Left ventricle myocardium inferior (tissue), 1 donor: Measurements from ENCODE around the gene CHD9. TPM values are rescaled to one million over a fixed set of nuclear protein-coding genes. Genes with fewer than 3 reads are reported as not detected.

Experiments
- DNase-seq: peaks from one replicate; pipeline ENCODE4 v3.0.0-alpha.2; 2020
- H3K27ac ChIP-seq: fragments of 200-600 bp; replicated peaks from 2 replicates; pipeline ENCODE4 v1.8.0; 2021
- H3K27me3 ChIP-seq: fragments of 200-600 bp; 2 replicates; pipeline ENCODE4 v1.8.0; 2021; ENCODE audit warnings: low read depth
- H3K36me3 ChIP-seq: fragments of 200-600 bp; 2 replicates; pipeline ENCODE4 v1.8.0; 2021
- H3K4me1 ChIP-seq: fragments of 200-600 bp; 2 replicates; pipeline ENCODE4 v1.8.0; 2021
- H3K4me3 ChIP-seq: fragments of 200-600 bp; 2 replicates; pipeline ENCODE4 v1.8.0; 2021; ENCODE audit warnings: mild to moderate bottlenecking, moderate library complexity
- H3K9me3 ChIP-seq: fragments of 200-600 bp; replicated peaks from 2 replicates; pipeline ENCODE4 v1.8.0; 2021
- intact Hi-C: fragments of 100-400 bp; cut with micrococcal nuclease; formaldehyde crosslinking; loops from one replicate; pipeline ENCODE4 v1.11.0; 2022
- total RNA-seq: library from RNA; stranded (reverse); fragmentation: NEBNext Ultra II Directional; extraction: Animal tissue kit (Norgen Biotek cat#: 25700); gene quantifications from one replicate; pipeline ENCODE4 v1.2.1, GENCODE V29; 2021
- TF ChIP-seq, protein P1 (sequence below): fragments of 200-600 bp; IDR thresholded peaks from 2 replicates; pipeline ENCODE4 v1.8.0; 2021; ENCODE audit warnings: antibody characterized with exemption, mild to moderate bottlenecking, borderline replicate concordance
- donor health status: DM: no; HTN: yes; CAD: no; lungs with severe emphysema.

CHD9 gene
- total RNA-seq, 1 donor from 2014 or later = 38.9 TPM

DNA sequence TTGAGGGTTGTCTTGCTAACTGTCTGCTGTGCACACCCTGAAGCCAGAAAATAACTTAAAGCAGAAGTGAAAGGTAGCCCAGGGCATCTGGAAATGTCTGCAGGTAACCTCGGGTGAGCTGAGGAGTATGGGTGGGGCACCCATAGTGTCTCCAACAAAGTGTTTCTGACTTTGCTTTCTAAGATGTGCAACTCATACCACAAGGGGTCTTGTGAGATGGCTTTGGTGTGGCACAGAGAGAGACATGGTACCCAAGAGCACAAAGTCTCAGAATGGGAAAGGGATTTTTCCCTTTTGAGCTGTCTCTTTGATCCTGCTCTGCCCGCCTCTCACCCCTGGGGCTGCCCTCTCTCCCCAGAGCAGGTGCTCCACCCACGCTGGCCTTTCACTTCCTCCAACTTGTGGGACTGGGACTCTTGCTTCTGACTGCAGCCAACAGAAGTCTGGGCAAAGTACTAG, 6.9 kb downstream of the CHD9 start:
- DNase-seq = peak; percentile 49
- H3K27me3 ChIP-seq = no peaks in the 10 kb centered on the region
- TF ChIP-seq, protein P1, sequence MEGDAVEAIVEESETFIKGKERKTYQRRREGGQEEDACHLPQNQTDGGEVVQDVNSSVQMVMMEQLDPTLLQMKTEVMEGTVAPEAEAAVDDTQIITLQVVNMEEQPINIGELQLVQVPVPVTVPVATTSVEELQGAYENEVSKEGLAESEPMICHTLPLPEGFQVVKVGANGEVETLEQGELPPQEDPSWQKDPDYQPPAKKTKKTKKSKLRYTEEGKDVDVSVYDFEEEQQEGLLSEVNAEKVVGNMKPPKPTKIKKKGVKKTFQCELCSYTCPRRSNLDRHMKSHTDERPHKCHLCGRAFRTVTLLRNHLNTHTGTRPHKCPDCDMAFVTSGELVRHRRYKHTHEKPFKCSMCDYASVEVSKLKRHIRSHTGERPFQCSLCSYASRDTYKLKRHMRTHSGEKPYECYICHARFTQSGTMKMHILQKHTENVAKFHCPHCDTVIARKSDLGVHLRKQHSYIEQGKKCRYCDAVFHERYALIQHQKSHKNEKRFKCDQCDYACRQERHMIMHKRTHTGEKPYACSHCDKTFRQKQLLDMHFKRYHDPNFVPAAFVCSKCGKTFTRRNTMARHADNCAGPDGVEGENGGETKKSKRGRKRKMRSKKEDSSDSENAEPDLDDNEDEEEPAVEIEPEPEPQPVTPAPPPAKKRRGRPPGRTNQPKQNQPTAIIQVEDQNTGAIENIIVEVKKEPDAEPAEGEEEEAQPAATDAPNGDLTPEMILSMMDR = no peak
- H3K27ac ChIP-seq = peak overlapping the region; percentile 45
- no peak overlapping the region for H3K4me3 ChIP-seq
- intact Hi-C loops = no loop called here
- H3K4me1 ChIP-seq = peaks cover 77% of the 10 kb centered on the region
- no peaks in the 10 kb centered on the region for H3K9me3 ChIP-seq
- no peaks in the 10 kb centered on the region for H3K36me3 ChIP-seq

DNA sequence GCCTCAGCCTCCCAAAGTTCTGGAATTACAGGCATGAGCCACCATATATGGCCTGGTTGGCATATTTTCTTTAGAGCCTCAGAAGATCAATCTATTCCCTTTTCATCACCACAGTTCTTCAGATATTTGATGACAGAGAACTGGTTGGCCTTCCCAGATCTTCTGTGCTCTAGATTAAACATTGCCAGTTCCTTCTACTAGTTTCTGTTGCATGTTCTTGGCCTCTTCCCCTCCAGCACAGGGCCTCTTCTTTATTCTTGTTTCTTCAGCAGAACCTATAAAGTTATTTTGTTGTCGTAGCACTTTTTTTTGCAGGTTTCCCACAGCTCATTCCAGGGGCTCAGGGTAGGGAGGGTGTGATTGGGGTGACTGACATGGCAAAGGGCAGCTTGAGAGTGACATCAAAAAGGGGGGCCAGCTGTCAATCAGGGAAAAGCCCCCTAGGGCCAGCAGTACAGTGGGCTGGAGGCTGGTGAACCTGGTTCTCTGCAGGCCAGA, 9.3 kb downstream of the CHD9 start:
- H3K4me1 ChIP-seq = peaks cover 77% of the 10 kb centered on the region
- no peak overlapping the region for H3K4me3 ChIP-seq
- intact Hi-C loops = no loop called here
- peaks cover 9% of the 10 kb centered on the region for H3K36me3 ChIP-seq
- H3K27me3 ChIP-seq = no peaks in the 10 kb centered on the region
- TF ChIP-seq, protein P1 = no peak
- DNase-seq = no peak
- H3K9me3 ChIP-seq = no peaks in the 10 kb centered on the region
- peak overlapping the region; percentile 85 for H3K27ac ChIP-seq

DNA sequence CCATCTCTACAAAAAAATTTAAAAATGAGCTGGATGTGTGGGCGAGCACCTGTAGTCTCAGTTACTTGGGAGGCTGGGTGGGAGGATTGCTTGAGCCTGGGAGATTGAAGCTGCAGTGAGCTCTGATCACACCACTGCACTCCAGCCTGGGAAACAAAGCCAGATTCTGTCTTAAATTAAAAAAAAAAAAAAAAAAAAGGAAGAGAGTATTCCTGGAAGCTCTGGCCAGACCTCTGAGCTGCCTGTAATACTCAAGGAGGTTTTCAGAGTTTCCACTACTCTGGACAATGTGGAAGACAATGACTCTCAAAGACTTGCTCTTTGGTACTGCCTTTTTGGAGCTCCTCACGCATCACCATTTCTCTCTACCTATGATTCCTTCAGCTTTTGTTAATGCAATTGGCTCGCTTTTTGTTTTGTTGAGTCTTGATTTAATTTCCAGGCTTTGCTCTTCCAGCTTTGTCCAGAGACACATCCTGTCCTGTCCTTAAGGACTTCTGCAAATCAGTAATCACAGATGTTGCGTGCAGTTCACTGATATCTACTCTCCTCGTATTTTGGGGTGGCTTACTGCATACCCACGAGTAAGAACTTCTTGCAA, 10.8 kb downstream of the CHD9 start:
- intact Hi-C loops = no loop called here
- no peak for DNase-seq
- TF ChIP-seq, protein P1 = no peak
- Histone ChIP-seq H3K36me3 (peaks cover 11% of the 10 kb centered on the region), H3K9me3 (no peaks in the 10 kb centered on the region), H3K27ac (peak overlapping the region; percentile 85), H3K4me3 (no peak overlapping the region), H3K27me3 (no peaks in the 10 kb centered on the region), H3K4me1 (peaks cover 80% of the 10 kb centered on the region)

DNA sequence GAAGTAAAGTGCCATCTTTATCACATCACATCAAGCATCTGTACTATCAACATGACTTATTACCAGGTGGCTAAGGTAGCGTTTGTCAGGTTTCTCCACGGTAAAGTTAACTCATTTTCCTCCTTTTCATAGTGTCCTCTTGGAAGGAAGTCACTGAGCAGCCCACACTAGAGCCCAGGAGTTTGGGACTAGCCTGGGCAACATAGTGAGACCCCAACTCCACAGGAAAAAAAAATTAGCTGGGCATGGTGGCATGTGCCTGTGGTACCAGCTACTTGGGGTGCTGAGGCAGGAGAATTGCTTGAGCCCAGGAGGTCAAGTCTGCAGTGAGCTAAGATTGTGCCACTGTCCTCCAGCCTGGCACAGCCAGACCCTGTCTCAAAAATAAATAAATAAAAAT, 12.9 kb downstream of the CHD9 start:
- Histone ChIP-seq H3K4me3 (no peak overlapping the region), H3K9me3 (no peaks in the 10 kb centered on the region), H3K27me3 (no peaks in the 10 kb centered on the region), H3K27ac (peak overlapping the region; percentile 85), H3K4me1 (peaks cover 86% of the 10 kb centered on the region), H3K36me3 (peaks cover 11% of the 10 kb centered on the region)
- no peak for DNase-seq
- TF ChIP-seq, protein P1 = no peak
- intact Hi-C loops = no loop called here

DNA sequence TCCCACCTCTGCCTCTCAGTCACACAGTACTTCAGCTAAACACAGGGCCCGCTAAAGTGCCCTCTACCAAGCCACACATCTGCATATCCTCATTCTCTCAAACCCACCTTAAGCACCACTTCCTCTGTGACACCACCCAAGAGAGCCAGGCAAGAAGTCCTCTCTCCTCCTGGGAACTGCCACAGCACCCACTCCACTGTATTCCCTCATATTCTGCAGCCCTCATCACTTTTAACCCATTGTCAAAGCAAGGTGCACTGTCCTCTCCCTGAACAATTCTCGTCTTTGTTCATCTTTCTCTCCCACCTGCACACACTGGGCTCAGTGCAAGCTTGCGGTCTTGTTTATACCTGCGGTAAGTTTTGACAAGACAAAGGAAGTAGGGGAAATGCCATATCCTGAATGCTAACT, 13.6 kb downstream of the CHD9 start:
- H3K36me3 ChIP-seq = peaks cover 11% of the 10 kb centered on the region
- intact Hi-C loops = no loop called here
- H3K27ac ChIP-seq = peak overlapping the region; percentile 85
- H3K9me3 ChIP-seq = no peaks in the 10 kb centered on the region
- DNase-seq = no peak
- H3K4me1 ChIP-seq = peaks cover 90% of the 10 kb centered on the region
- H3K4me3 ChIP-seq = no peak overlapping the region
- H3K27me3 ChIP-seq = no peaks in the 10 kb centered on the region
- TF ChIP-seq, protein P1 = no peak
